Retinal pigment epithelial cell (primary cell): ENCODE results near the gene ORMDL3.
"Not testable (repeated sequence)": the region's sequence is repeated elsewhere in the genome, so short reads cannot be mapped to it uniquely, and the experiment has no call there.

Experiments
- DNase-seq: peaks from one replicate; pipeline ENCODE4 v3.0.0-alpha.2; 2010; ENCODE audit warnings: low read depth
- H3K4me3 ChIP-seq: 2 replicates; pipeline ENCODE4 v1.5.1; 2011; ENCODE audit warnings: mild to moderate bottlenecking, low read length, control low read depth, moderate library complexity
- CTCF ChIP-seq: conservative IDR thresholded peaks from 2 replicates; pipeline ENCODE4 v1.5.1; 2011; ENCODE audit warnings: low read depth, low read length, control low read depth, inconsistent platforms

The ORMDL3 gene

DNA sequence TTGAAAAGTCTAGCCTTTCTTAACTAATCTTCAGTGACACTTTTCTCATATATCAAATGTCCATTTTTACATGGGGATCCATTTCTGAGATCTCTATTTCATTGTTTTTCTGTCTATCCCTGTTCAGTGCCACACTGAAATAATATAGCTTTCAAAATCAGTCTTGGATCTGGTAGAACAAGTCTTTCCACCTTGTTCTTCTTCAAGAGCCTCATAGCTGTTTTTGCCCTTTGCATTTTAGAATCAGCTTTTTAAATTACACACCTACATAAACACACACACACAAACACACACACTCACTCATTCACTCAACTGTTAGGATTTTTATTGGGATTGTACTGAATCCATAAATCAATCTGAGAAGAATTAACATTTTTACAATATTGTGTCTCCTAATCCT is 28.2 kb downstream of the ORMDL3 start:
- TF ChIP-seq CTCF: no peak
- DNase-seq: no peak

GRCh38 chr17:39898088-39898487 is 29.3 kb downstream of the ORMDL3 start:
- DNase-seq: no peak
- no peak overlapping the region for H3K4me3 ChIP-seq
- no peak for TF ChIP-seq CTCF

More for the DNA sequence above, 28.2 kb downstream of the ORMDL3 start:
- H3K4me3 ChIP-seq: no peak overlapping the region

- TF ChIP-seq CTCF: no peak
- no peak for DNase-seq
- no peak overlapping the region for H3K4me3 ChIP-seq
Measured at GRCh38 chr17:39894681-39895376, 32.6 kb downstream of the ORMDL3 start.

DNA sequence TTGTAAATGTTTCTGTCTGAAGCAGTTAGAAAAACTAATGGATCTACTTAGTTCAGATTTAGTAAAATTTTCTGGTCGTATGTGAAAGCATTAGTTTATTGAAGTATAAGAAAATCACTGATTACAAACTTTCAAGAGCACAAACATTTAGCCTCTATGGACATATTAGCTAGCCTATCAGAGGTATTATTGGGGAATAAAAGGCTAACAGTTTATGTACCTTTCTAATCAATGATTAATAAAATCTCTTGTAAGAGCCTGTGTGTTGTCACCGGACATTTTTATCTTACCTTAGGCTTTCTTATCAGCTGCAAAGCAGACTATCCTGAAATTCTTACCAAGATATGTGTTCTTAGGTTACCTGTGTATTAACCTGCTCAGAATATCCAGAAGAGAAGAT is 38.2 kb downstream of the ORMDL3 start:
- DNase-seq: no peak
- no peak overlapping the region for H3K4me3 ChIP-seq
- no peak for TF ChIP-seq CTCF

GRCh38 chr17:39887078-39887477 is 40.3 kb downstream of the ORMDL3 start:
- DNase-seq: no peak
- no peak for TF ChIP-seq CTCF
- H3K4me3 ChIP-seq: no peak overlapping the region

GRCh38 chr17:39886102-39886501 is 41.3 kb downstream of the ORMDL3 start:
- H3K4me3 ChIP-seq, DNase-seq: not testable (repeated sequence)

GRCh38 chr17:39872751-39873150 is 54.6 kb downstream of the ORMDL3 start:
- peak; percentile 21 for TF ChIP-seq CTCF
- no peak overlapping the region for H3K4me3 ChIP-seq
- no peak for DNase-seq
